T-cell (primary cell): ENCODE results near the gene CROCC2. TPM values are rescaled to one million over a fixed set of nuclear protein-coding genes. Genes with fewer than 3 reads are reported as not detected.

ENCODE experiments used
- ATAC-seq, 4 experiments: fragments of 200-7000 bp in 3 of 4; fragments of 150-1000 bp in 1 of 4; cut with Tn5 transposase; replicated peaks in 1 of 4; 1 replicate in 3 of 4; 2 replicates in 1 of 4; pipeline ENCODE4 v1.10.0; 2021; ENCODE audit warnings: moderate library complexity in 3 of 4, mild to moderate bottlenecking in 2 of 4, moderate number of reproducible peaks in 1 of 4
- CTCF ChIA-PET, 2 donors: fragments of 300-600 bp; sonication (Branson Sonifier 250); formaldehyde crosslinking; loops; one replicate each; lab custom pipeline; 2022; ENCODE audit warnings: antibody characterized with exemption in 2 of 2; lab: Charles Lee
- POLR2A ChIA-PET, 2 donors: fragments of 300-600 bp; sonication (Branson Sonifier 250); formaldehyde crosslinking; loops; one replicate each; lab custom pipeline; 2022; ENCODE audit warnings: antibody characterized with exemption in 2 of 2; lab: Charles Lee
- DNase-seq, 35 experiments: peaks; one replicate each; pipeline versions ENCODE4 v3.0.0 to v3.0.0-alpha.2; 2013 to 2023
- H3K27ac ChIP-seq: one replicate; pipeline ENCODE4 v1.5.1; 2013; ENCODE audit warnings: low read length
- H3K27me3 ChIP-seq, 2 experiments: replicated peaks in 1 of 2; 1 replicate in 1 of 2; 2 replicates in 1 of 2; pipeline versions ENCODE4 v1.6.1 to v1.7.0; 2013; ENCODE audit warnings: low read length in 1 of 2, mixed read lengths in 1 of 2; ENCODE audit not compliant: control insufficient read depth in 2 of 2, insufficient read depth in 2 of 2; ENCODE audit errors: extremely low read depth in 1 of 2
- H3K36me3 ChIP-seq, 2 donors: 1 replicate in 1 of 2; 2 replicates in 1 of 2; pipeline versions ENCODE4 v1.6.1 to v1.7.0; 2013; ENCODE audit warnings: low read length in 1 of 2; ENCODE audit not compliant: control insufficient read depth in 2 of 2, insufficient read depth in 1 of 2; ENCODE audit errors: extremely low read depth in 1 of 2
- H3K4me1 ChIP-seq, 2 experiments: 1 replicate in 1 of 2; 2 replicates in 1 of 2; pipeline versions ENCODE4 v1.6.1 to v1.7.0; 2013; ENCODE audit warnings: low read length in 2 of 2, mixed read lengths in 1 of 2; ENCODE audit not compliant: insufficient read depth in 2 of 2, control insufficient read depth in 1 of 2; ENCODE audit errors: extremely low read depth in 1 of 2
- H3K4me3 ChIP-seq, 2 donors: 1 replicate in 1 of 2; 2 replicates in 1 of 2; pipeline versions ENCODE4 v1.5.1 to v1.7.0; 2013; ENCODE audit warnings: mild to moderate bottlenecking in 2 of 2, low read length in 1 of 2, moderate library complexity in 1 of 2; ENCODE audit not compliant: control insufficient read depth in 1 of 2; ENCODE audit errors: extremely low read depth in 1 of 2
- H3K9me3 ChIP-seq: 2 replicates; pipeline ENCODE4 v1.7.0; 2013
- H3K27ac Mint-ChIP-seq, 2 donors: one replicate each; pipeline ENCODE4 v1.8.0; 2020 to 2021; ENCODE audit warnings: mild to moderate bottlenecking in 2 of 2, mixed read lengths in 2 of 2
- H3K27me3 Mint-ChIP-seq, 2 donors: one replicate each; pipeline ENCODE4 v1.8.0; 2021 to 2022; ENCODE audit warnings: mixed read lengths in 2 of 2
- H3K36me3 Mint-ChIP-seq: one replicate; pipeline ENCODE4 v1.8.0; 2021; ENCODE audit warnings: mixed read lengths
- H3K4me1 Mint-ChIP-seq, 3 donors: one replicate each; pipeline ENCODE4 v1.8.0; 2020 to 2022; ENCODE audit warnings: mixed read lengths in 3 of 3, mild to moderate bottlenecking in 1 of 3
- H3K4me3 Mint-ChIP-seq, 3 donors: one replicate each; pipeline ENCODE4 v1.8.0; 2020 to 2022; ENCODE audit warnings: mild to moderate bottlenecking in 3 of 3, mixed read lengths in 3 of 3, moderate library complexity in 3 of 3
- H3K9me3 Mint-ChIP-seq, 3 donors: one replicate each; pipeline ENCODE4 v1.8.0; 2020 to 2022; ENCODE audit warnings: mixed read lengths in 3 of 3
- WGBS: methylation state at CpG from one replicate; pipeline ENCODE4 v1.1.5; 2013; ENCODE audit warnings: missing lambda C conversion rate; ENCODE audit not compliant: insufficient coverage; 5-methylcytosine and 5-hydroxymethylcytosine counted together
- total RNA-seq, 35 experiments: library from RNA in 6 of 35; stranded (reverse) in 6 of 35; fragments of 120-200 nt in 1 of 35; gene quantifications; one replicate each; pipeline versions ENCODE4 v1.2.1 to v1.2.4 and lab custom pipeline; 2013 to 2026

Gene CROCC2
- total RNA-seq, 5 donors from 2014 or later (not counting 1 experiment from before 2014, with no cell fraction given), result not detected

DNA sequence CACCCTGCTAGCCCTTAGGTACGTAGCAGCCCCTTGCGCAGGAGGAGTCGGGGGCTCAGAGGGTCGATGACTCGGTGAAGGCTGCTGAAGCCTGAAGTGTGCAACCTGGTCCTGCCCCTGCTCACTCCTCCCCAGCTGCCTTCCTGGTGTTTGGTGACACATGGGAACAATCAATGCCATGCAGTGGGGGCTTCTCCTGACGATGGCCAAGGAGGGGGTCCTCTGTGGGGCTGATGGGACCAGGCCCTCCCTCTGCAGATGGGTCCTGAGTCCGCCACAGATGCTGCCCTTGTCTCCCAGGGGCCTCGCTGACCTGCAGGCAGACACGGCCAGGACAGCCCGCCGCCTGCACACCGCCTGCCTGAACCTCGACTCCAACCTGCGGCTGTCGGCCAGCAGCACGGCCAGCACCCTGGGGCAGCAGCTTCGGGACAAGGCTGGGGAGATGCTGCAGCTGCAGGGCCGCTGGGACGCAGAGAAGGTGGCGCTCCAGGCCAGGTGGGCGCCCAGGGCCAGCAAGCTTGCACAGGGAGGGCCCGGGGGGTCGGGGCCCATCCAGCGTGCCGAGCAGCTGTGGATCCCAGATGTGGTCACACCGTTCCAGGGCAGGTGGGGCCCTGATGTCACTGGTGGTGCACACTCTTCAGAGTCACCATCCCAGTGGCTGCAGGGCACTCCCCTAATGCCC lies 24.6 kb downstream of the CROCC2 start:
- Histone ChIP-seq H3K27me3 (peaks cover 0 to 39% of the 10 kb centered on the region in 2 experiments), H3K36me3 (no peaks in the 10 kb centered on the region), H3K9me3 (no peaks in the 10 kb centered on the region), H3K4me1 (no peaks in the 10 kb centered on the region), H3K4me3 (no peak overlapping the region), H3K27ac (no peak overlapping the region)
- 81% methylated on average over 26 of the region's 26 CpGs for WGBS
- CTCF ChIA-PET, result no interaction called here
- no peaks in the 10 kb centered on the region for H3K36me3 Mint-ChIP-seq
- POLR2A ChIA-PET, result no interaction called here
- no peaks in the 10 kb centered on the region for H3K4me1 Mint-ChIP-seq
- H3K4me3 Mint-ChIP-seq, result no peak overlapping the region
- ATAC-seq (no peak), DNase-seq (peak in 1 of 35 experiments; percentile 15)
- no peak overlapping the region for H3K27ac Mint-ChIP-seq
- H3K27me3 Mint-ChIP-seq, result peaks cover 0 to 6% of the 10 kb centered on the region in 2 donors
- H3K9me3 Mint-ChIP-seq, result peaks cover 0 to under 1% (median 0%) of the 10 kb centered on the region in 3 donors

DNA sequence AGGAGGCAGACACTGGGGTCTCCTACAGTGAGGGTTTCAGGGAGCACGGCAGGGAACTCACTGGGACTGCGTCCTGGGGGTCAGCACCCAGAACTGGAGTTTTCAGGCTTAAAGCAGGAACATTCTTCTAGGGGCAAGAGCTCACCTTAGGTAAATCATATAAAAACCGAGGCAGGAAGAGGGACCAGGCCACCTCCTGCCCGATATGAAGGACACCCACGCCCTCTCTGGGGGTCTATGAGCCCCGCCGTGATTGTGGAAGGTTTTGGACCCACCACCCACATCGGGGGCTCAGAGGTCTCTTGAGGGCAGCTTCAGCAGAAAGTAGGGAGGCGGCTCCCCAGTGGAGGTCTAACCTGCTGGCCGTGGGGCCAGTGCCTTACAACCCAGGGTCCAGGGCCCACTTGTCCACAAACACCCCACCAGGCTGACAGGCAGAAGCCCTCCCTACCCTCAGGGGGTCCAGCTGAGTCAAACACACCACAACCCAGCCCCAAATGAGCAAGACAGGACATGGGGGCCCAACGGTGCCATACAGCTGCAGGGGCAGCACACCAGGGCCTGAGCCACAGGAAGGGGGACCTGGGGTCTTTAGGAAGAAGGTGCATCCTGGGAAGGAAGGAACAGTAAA lies 25.3 kb downstream of the CROCC2 start:
- no peaks in the 10 kb centered on the region for H3K9me3 ChIP-seq
- ATAC-seq (no peak), DNase-seq (peak in 2 of 35 experiments; percentile 3 to 14)
- WGBS, result 57% methylated on average over 8 of the region's 11 CpGs
- peaks cover 0 to 39% of the 10 kb centered on the region in 2 experiments for H3K27me3 ChIP-seq
- POLR2A ChIA-PET, result no interaction called here
- Mint-ChIP-seq H3K27ac (no peak overlapping the region), H3K4me1 (no peaks in the 10 kb centered on the region), H3K36me3 (peaks cover 2% of the 10 kb centered on the region), H3K27me3 (peaks cover 2 to 11% of the 10 kb centered on the region in 2 donors), H3K4me3 (no peak overlapping the region), H3K9me3 (peaks cover 0 to 7% (median 4%) of the 10 kb centered on the region in 3 donors)
- no peak overlapping the region for H3K4me3 ChIP-seq
- no peaks in the 10 kb centered on the region for H3K4me1 ChIP-seq
- H3K27ac ChIP-seq, result no peak overlapping the region
- H3K36me3 ChIP-seq, result no peaks in the 10 kb centered on the region
- CTCF ChIA-PET, result no interaction called here

DNA sequence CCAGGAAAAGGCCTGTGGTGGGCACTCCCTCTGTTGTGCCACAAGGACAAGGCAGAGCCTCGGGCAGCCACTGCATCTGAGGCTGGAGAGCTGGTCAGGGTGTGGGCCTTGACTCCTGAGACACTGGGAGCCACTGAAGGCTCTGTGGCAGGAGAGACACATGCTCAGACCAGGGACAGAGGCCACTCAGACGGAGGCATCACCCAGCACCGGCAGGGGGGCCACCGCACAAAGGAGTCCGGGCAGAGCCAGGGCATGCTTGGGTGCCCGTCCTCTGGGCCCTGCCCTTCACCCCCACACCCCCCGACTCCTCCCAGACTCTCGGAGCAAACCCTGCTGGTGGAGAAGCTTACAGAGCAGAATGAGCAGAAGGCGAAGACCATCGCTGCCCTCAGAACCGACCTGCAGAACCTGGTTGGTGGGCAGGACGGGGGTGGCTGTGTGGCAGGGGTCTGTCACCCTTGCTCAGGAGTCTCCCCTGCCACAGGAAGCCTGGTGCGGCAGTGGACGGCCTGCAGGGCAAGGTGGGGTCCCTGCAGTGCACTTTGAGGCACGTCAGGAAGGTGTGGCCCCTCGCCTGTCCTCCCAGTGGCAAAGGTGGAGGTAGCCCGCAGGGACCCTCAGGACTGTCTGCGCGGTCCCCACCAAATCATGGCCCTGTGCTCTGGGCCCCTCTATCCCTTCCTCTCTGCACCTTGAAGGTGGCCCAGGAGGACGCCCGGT lies 26.0 kb downstream of the CROCC2 start:
- no peaks in the 10 kb centered on the region for H3K4me1 Mint-ChIP-seq

DNA sequence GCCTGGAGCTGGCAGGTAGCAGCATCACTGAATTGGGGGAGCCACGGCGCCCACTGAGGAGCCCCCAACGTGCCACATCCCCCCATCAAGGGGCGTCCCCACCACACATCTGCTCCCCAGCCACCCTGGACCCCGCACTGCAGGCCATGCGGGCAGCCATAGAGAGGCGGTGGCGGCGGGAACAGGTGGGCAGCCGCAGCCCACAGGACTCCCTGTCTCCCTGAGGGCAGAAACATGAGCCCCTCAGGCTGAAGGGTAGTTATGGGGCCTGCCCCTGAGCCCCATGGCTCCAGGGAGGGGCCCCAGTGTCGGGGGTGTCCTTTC lies 26.6 kb downstream of the CROCC2 start:
- CTCF ChIA-PET, result no interaction called here
- no peaks in the 10 kb centered on the region for H3K4me1 Mint-ChIP-seq
- H3K9me3 ChIP-seq, result no peaks in the 10 kb centered on the region
- H3K4me3 Mint-ChIP-seq, result no peak overlapping the region
- H3K4me1 ChIP-seq, result no peaks in the 10 kb centered on the region
- peaks cover 2% of the 10 kb centered on the region for H3K36me3 Mint-ChIP-seq
- no peak overlapping the region for H3K27ac Mint-ChIP-seq
- 80% methylated on average over 9 of the region's 11 CpGs for WGBS
- no peak overlapping the region for H3K27ac ChIP-seq
- H3K36me3 ChIP-seq, result no peaks in the 10 kb centered on the region
- H3K9me3 Mint-ChIP-seq, result peaks cover 0 to 17% (median 12%) of the 10 kb centered on the region in 3 donors
- H3K4me3 ChIP-seq, result no peak overlapping the region
- ATAC-seq (no peak), DNase-seq (peak in 1 of 35 experiments; percentile 3)
- peaks cover 3 to 12% of the 10 kb centered on the region in 2 donors for H3K27me3 Mint-ChIP-seq
- peaks cover 0 to 39% of the 10 kb centered on the region in 2 experiments for H3K27me3 ChIP-seq
- POLR2A ChIA-PET, result no interaction called here

More for the DNA sequence above, 26.0 kb downstream of the CROCC2 start:
- Histone ChIP-seq H3K4me3 (no peak overlapping the region), H3K36me3 (no peaks in the 10 kb centered on the region), H3K9me3 (no peaks in the 10 kb centered on the region), H3K4me1 (no peaks in the 10 kb centered on the region), H3K27ac (no peak overlapping the region), H3K27me3 (peaks cover 0 to 39% of the 10 kb centered on the region in 2 experiments)
- peaks cover 2% of the 10 kb centered on the region for H3K36me3 Mint-ChIP-seq
- no peak for ATAC-seq
- CTCF ChIA-PET, result no interaction called here
- DNase-seq, result peak in 2 of 35 experiments; percentile 3 to 22
- peaks cover 3 to 11% of the 10 kb centered on the region in 2 donors for H3K27me3 Mint-ChIP-seq
- no peak overlapping the region for H3K4me3 Mint-ChIP-seq
- H3K9me3 Mint-ChIP-seq, result peaks cover 0 to 15% (median 12%) of the 10 kb centered on the region in 3 donors
- H3K27ac Mint-ChIP-seq, result no peak overlapping the region
- 80% methylated on average over 16 of the region's 21 CpGs for WGBS
- POLR2A ChIA-PET, result no interaction called here

DNA sequence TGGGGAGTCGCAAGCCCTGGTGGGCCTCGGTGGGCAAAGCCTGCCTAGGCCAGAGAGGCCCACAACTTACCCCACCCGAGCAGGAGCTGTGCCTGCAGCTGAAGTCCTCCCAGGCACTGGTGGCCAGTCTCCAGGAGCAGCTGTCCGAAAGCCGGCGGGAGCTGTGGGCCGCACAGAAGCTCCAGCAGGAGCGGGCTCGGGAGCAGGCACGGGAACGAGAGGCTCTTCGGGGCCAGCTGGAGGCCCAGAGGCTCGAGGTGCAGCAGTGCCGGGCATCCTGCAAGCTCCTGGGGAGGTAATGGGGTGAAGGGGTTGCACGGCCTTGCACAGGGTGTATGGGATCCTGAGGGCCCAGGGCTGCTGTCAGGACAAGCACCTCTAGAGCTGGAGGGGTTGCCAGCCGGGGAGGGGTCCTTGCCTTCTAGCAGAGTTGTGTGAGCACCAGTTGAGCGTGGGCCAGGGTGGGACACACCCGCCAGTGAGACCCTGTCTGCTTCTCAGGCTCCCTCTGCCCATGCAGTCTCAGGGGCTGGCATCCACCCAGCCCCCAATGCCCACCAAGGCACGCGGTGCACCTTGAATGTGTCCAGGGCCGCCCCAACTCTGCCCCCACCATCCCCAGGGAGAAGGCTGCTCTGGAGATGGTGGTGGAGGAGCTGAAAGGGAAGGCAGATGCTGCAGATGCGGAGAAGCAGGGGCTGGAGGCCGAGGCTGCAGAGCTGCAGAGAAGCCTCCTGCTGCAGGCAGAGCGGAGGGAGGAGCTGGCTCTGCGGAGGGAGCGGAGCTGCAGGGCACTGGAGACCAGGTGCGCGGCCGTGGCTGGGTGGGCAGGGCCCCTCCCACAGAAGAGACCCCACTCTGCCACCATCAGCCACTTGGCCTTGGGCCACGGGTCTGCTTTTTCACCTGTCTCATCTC lies 27.2 kb downstream of the CROCC2 start:
- H3K27ac Mint-ChIP-seq, result no peak overlapping the region
- 86% methylated on average over 22 of the region's 30 CpGs for WGBS
- peaks cover 1 to 19% (median 12%) of the 10 kb centered on the region in 3 donors for H3K9me3 Mint-ChIP-seq
- ChIA-PET CTCF (no interaction called here), POLR2A (no interaction called here)
- Histone ChIP-seq H3K9me3 (no peaks in the 10 kb centered on the region), H3K4me3 (no peak overlapping the region), H3K27ac (no peak overlapping the region), H3K27me3 (peaks cover 0 to 39% of the 10 kb centered on the region in 2 experiments), H3K4me1 (no peaks in the 10 kb centered on the region), H3K36me3 (no peaks in the 10 kb centered on the region)
- peak in 1 of 35 experiments; percentile 3 for DNase-seq
- no peaks in the 10 kb centered on the region for H3K4me1 Mint-ChIP-seq
- H3K4me3 Mint-ChIP-seq, result no peak overlapping the region
- H3K27me3 Mint-ChIP-seq, result peaks cover 3 to 10% of the 10 kb centered on the region in 2 donors
- no peak for ATAC-seq
- peaks cover 2% of the 10 kb centered on the region for H3K36me3 Mint-ChIP-seq
